WTC11 (cell line): Measurements from ENCODE around the gene FHIP1B. TPM values are rescaled to one million over a fixed set of nuclear protein-coding genes. Genes with fewer than 3 reads are reported as not detected.

Source experiments
- ATAC-seq: fragments of 200-7000 bp; cut with Tn5 transposase; 2 replicates; pipeline ENCODE4 v1.10.0; 2021; ENCODE audit warnings: mild to moderate bottlenecking, moderate library complexity
- CTCF ChIA-PET: fragments of 300-600 bp; sonication (Branson Sonifier 250); formaldehyde crosslinking; loops from one replicate; lab custom pipeline; 2021; ENCODE audit warnings: antibody characterized with exemption; lab: Charles Lee
- POLR2A ChIA-PET: fragments of 350-600 bp; sonication (Branson Sonifier 250); formaldehyde crosslinking; loops from one replicate; lab custom pipeline; 2021; ENCODE audit warnings: antibody characterized with exemption; lab: Charles Lee
- DNase-seq: peaks from one replicate; pipeline ENCODE4 v3.0.0; 2021; ENCODE audit warnings: low spot score
- H3K27ac Mint-ChIP-seq: 2 replicates; pipeline ENCODE4 v1.8.0; 2021; ENCODE audit warnings: mixed read lengths
- H3K27me3 Mint-ChIP-seq: 2 replicates; pipeline ENCODE4 v1.8.0; 2021; ENCODE audit warnings: low read depth, mild to moderate bottlenecking, moderate library complexity, mixed read lengths
- H3K36me3 Mint-ChIP-seq: 2 replicates; pipeline ENCODE4 v1.8.0; 2021; ENCODE audit warnings: mixed read lengths
- H3K4me1 Mint-ChIP-seq: 2 replicates; pipeline ENCODE4 v1.8.0; 2022; ENCODE audit warnings: mixed read lengths
- H3K4me3 Mint-ChIP-seq: 2 replicates; pipeline ENCODE4 v1.8.0; 2021; ENCODE audit warnings: mild to moderate bottlenecking, moderate library complexity, mixed read lengths
- H3K9me3 Mint-ChIP-seq: 2 replicates; pipeline ENCODE4 v1.8.0; 2021; ENCODE audit warnings: mixed read lengths
- CREB1 ChIP-seq: sonication (generic); formaldehyde crosslinking; IDR thresholded peaks from 2 replicates; pipeline ENCODE4 v1.8.0; 2023; ENCODE audit warnings: mild to moderate bottlenecking, missing genetic modification reagents
- EMX1 ChIP-seq: fragments of 250-450 bp; sonication (Bioruptor Pico); IDR thresholded peaks from 2 replicates; pipeline ENCODE4 v1.8.0; 2021; ENCODE audit warnings: mild to moderate bottlenecking
- ERG ChIP-seq: fragments of 250-450 bp; sonication (Bioruptor Pico); IDR thresholded peaks from 2 replicates; pipeline ENCODE4 v1.8.0; 2021; ENCODE audit warnings: mild to moderate bottlenecking
- FOXK1 ChIP-seq: sonication (generic); formaldehyde crosslinking; IDR thresholded peaks from 2 replicates; pipeline ENCODE4 v1.8.0; 2022; ENCODE audit warnings: mild to moderate bottlenecking, moderate library complexity, missing genetic modification reagents
- GRHL2 ChIP-seq: fragments of 250-450 bp; sonication (Bioruptor Pico); IDR thresholded peaks from 2 replicates; pipeline ENCODE4 v1.8.0; 2022; ENCODE audit warnings: mild to moderate bottlenecking, moderate library complexity; ENCODE audit not compliant: insufficient replicate concordance, severe bottlenecking
- IRF1 ChIP-seq: sonication (generic); formaldehyde crosslinking; IDR thresholded peaks from 2 replicates; pipeline ENCODE4 v1.8.0; 2023; ENCODE audit warnings: missing genetic modification reagents
- IRF2 ChIP-seq: sonication (generic); formaldehyde crosslinking; IDR thresholded peaks from 2 replicates; pipeline ENCODE4 v1.8.0; 2022; ENCODE audit warnings: low read depth, missing genetic modification reagents, borderline replicate concordance
- JAZF1 ChIP-seq: fragments of 250-450 bp; sonication (Bioruptor Pico); IDR thresholded peaks from 2 replicates; pipeline ENCODE4 v1.9.0; 2021; ENCODE audit warnings: moderate library complexity, mild to moderate bottlenecking, inconsistent platforms
- KAT7 ChIP-seq: sonication (generic); formaldehyde crosslinking; IDR thresholded peaks from 2 replicates; pipeline ENCODE4 v1.8.1; 2023; ENCODE audit warnings: missing genetic modification reagents, mild to moderate bottlenecking, borderline replicate concordance
- MYBL2 ChIP-seq: sonication (generic); formaldehyde crosslinking; IDR thresholded peaks from 2 replicates; pipeline ENCODE4 v1.8.1; 2023; ENCODE audit warnings: mild to moderate bottlenecking, moderate library complexity, missing genetic modification reagents
- NFE2L1 ChIP-seq: sonication (generic); formaldehyde crosslinking; IDR thresholded peaks from 2 replicates; pipeline ENCODE4 v1.8.1; 2023; ENCODE audit warnings: missing genetic modification reagents
- PREB ChIP-seq: sonication (generic); formaldehyde crosslinking; IDR thresholded peaks from 2 replicates; pipeline ENCODE4 v1.8.1; 2022; ENCODE audit warnings: mild to moderate bottlenecking, missing genetic modification reagents, moderate library complexity, borderline replicate concordance
- SMAD3 ChIP-seq: sonication (generic); formaldehyde crosslinking; IDR thresholded peaks from 2 replicates; pipeline ENCODE4 v1.8.0; 2022; ENCODE audit warnings: missing genetic modification reagents, mild to moderate bottlenecking, borderline replicate concordance
- SMAD4 ChIP-seq: sonication (generic); formaldehyde crosslinking; IDR thresholded peaks from 2 replicates; pipeline ENCODE4 v1.8.0; 2022; ENCODE audit warnings: mild to moderate bottlenecking, missing genetic modification reagents
- SP1 ChIP-seq: sonication (generic); formaldehyde crosslinking; conservative IDR thresholded peaks from 2 replicates; pipeline ENCODE4 v1.8.1; 2022; ENCODE audit warnings: missing genetic modification reagents
- TP53 ChIP-seq: sonication (generic); formaldehyde crosslinking; IDR thresholded peaks from 2 replicates; pipeline ENCODE4 v1.8.1; 2023; ENCODE audit warnings: mild to moderate bottlenecking, missing genetic modification reagents
- USF1 ChIP-seq: sonication (generic); formaldehyde crosslinking; IDR thresholded peaks from 2 replicates; pipeline ENCODE4 v1.8.0; 2022; ENCODE audit warnings: mild to moderate bottlenecking, missing genetic modification reagents
- ZBTB43 ChIP-seq: sonication (generic); formaldehyde crosslinking; IDR thresholded peaks from 2 replicates; pipeline ENCODE4 v1.8.1; 2023; ENCODE audit warnings: mild to moderate bottlenecking, missing genetic modification reagents
- ZNF232 ChIP-seq: sonication (generic); formaldehyde crosslinking; IDR thresholded peaks from 2 replicates; pipeline ENCODE4 v1.8.0; 2022; ENCODE audit warnings: mild to moderate bottlenecking, missing genetic modification reagents
- ZNF423 ChIP-seq: fragments of 250-450 bp; sonication (Bioruptor Pico); IDR thresholded peaks from 2 replicates; pipeline ENCODE4 v2.1.2; 2022; ENCODE audit warnings: mild to moderate bottlenecking, moderate library complexity
- total RNA-seq: library from RNA; stranded (reverse); gene quantifications from 3 replicates; pipeline ENCODE4 v1.2.3, GENCODE V29; 2021
- TF ChIP-seq, protein P1 (sequence below): sonication (generic); formaldehyde crosslinking; IDR thresholded peaks from 2 replicates; pipeline ENCODE4 v1.8.1; 2022; ENCODE audit warnings: low read depth, missing genetic modification reagents, borderline replicate concordance
- TF ChIP-seq, protein P2 (sequence below): sonication (generic); formaldehyde crosslinking; IDR thresholded peaks from 2 replicates; pipeline ENCODE4 v1.8.1; 2023; ENCODE audit warnings: mild to moderate bottlenecking, missing genetic modification reagents

The FHIP1B gene
- total RNA-seq, 1 experiment from 2014 or later = 24.8 TPM

- POLR2A ChIA-PET = no interaction called here
- CTCF ChIA-PET = interaction anchor here (1.0 to 4.5 kb wide), 5 partner anchors 14 to 126 kb away, joined by 3 to 39 read pairs (median 4); no protein-coding TSS in a partner anchor
- DNase-seq (no peak), ATAC-seq (no peak)
- Mint-ChIP-seq H3K4me1 (peaks cover 16% of the 10 kb centered on the region), H3K36me3 (no peaks in the 10 kb centered on the region), H3K4me3 (no peak overlapping the region), H3K27me3 (no peaks in the 10 kb centered on the region), H3K9me3 (no peaks in the 10 kb centered on the region), H3K27ac (no peak overlapping the region)
- TF ChIP-seq USF1 (CRISPR knock-in tag) = no peak
- TF ChIP-seq IRF1 = no peak
- TF ChIP-seq JAZF1 (CRISPR knock-in tag) = no peak
- no peak for TF ChIP-seq MYBL2 (CRISPR knock-in tag)
- no peak for TF ChIP-seq CREB1 (CRISPR knock-in tag)
- no peak for TF ChIP-seq SMAD3 (CRISPR knock-in tag)
- no peak for TF ChIP-seq IRF2 (CRISPR knock-in tag)
- no peak for TF ChIP-seq SMAD4 (CRISPR knock-in tag)
- TF ChIP-seq ZBTB43 = no peak
- no peak for TF ChIP-seq KAT7 (CRISPR knock-in tag)
- no peak for TF ChIP-seq SP1 (CRISPR knock-in tag)
- no peak for TF ChIP-seq PREB (CRISPR knock-in tag)
- no peak for TF ChIP-seq ZNF232 (CRISPR knock-in tag)
- no peak for TF ChIP-seq ERG (CRISPR knock-in tag)
- TF ChIP-seq GRHL2 (CRISPR knock-in tag) = no peak
Measured at GRCh38 chr11:6237761-6238302, 3.4 kb upstream of the FHIP1B start.

DNA sequence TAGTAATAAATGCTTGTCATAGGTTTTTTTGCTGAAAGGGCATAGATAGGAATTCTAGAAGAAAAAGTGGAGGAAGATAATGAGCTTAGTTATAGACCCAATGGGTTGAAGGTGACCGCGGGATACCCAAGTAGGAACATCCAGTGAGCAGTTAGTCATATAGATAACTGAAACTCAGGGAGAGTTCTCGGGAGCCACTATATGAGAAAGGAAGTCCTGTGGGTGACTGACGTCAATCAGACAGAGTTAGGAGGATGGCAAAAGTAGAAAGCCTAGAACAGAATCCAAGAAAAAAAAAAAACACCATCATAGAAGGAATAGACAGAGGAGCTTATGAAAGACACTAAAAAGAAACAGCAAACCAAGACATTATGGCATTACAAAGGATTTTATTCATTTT is 2.8 kb upstream of the FHIP1B start:
- no peak for DNase-seq
- Mint-ChIP-seq H3K36me3 (no peaks in the 10 kb centered on the region), H3K4me3 (no peak overlapping the region), H3K27ac (no peak overlapping the region), H3K4me1 (peaks cover 13% of the 10 kb centered on the region), H3K9me3 (no peaks in the 10 kb centered on the region), H3K27me3 (no peaks in the 10 kb centered on the region)
- POLR2A ChIA-PET = no interaction called here
- TF ChIP-seq NFE2L1 (CRISPR knock-in tag) (no peak), TP53 (CRISPR knock-in tag) (no peak), ZNF423 (CRISPR knock-in tag) (no peak), FOXK1 (CRISPR knock-in tag) (no peak), MYBL2 (CRISPR knock-in tag) (no peak), IRF1 (no peak), EMX1 (no peak)
- TF ChIP-seq, protein P1, sequence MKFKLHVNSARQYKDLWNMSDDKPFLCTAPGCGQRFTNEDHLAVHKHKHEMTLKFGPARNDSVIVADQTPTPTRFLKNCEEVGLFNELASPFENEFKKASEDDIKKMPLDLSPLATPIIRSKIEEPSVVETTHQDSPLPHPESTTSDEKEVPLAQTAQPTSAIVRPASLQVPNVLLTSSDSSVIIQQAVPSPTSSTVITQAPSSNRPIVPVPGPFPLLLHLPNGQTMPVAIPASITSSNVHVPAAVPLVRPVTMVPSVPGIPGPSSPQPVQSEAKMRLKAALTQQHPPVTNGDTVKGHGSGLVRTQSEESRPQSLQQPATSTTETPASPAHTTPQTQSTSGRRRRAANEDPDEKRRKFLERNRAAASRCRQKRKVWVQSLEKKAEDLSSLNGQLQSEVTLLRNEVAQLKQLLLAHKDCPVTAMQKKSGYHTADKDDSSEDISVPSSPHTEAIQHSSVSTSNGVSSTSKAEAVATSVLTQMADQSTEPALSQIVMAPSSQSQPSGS = no peak
- TF ChIP-seq, protein P2, sequence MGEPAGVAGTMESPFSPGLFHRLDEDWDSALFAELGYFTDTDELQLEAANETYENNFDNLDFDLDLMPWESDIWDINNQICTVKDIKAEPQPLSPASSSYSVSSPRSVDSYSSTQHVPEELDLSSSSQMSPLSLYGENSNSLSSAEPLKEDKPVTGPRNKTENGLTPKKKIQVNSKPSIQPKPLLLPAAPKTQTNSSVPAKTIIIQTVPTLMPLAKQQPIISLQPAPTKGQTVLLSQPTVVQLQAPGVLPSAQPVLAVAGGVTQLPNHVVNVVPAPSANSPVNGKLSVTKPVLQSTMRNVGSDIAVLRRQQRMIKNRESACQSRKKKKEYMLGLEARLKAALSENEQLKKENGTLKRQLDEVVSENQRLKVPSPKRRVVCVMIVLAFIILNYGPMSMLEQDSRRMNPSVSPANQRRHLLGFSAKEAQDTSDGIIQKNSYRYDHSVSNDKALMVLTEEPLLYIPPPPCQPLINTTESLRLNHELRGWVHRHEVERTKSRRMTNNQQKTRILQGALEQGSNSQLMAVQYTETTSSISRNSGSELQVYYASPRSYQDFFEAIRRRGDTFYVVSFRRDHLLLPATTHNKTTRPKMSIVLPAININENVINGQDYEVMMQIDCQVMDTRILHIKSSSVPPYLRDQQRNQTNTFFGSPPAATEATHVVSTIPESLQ (CRISPR knock-in tag) = no peak
- no peak for ATAC-seq
- CTCF ChIA-PET = interaction anchor here (0.6 to 4.5 kb wide), 5 partner anchors 15 to 126 kb away, joined by 3 to 39 read pairs (median 18); no protein-coding TSS in a partner anchor
